GM21825 (cell line): Measurements from ENCODE around the gene PIBF1.
"Not testable (repeated sequence)": the region's sequence is repeated elsewhere in the genome, so short reads cannot be mapped to it uniquely, and the experiment has no call there.

Experiments used
- ATAC-seq: cut with Tn5 transposase; IDR thresholded peaks from one replicate; pipeline ENCODE4 v1.9.1; 2021; ENCODE audit warnings: mild to moderate bottlenecking, moderate library complexity; ENCODE audit not compliant: unreplicated experiment

The PIBF1 gene

GRCh38 chr13:72820156-72820897 is 38.4 kb downstream of the PIBF1 start:
- ATAC-seq, result no peak

- no peak for ATAC-seq
These were observed 39.0 kb downstream of the PIBF1 start for GRCh38 chr13:72820898-72821279.

DNA sequence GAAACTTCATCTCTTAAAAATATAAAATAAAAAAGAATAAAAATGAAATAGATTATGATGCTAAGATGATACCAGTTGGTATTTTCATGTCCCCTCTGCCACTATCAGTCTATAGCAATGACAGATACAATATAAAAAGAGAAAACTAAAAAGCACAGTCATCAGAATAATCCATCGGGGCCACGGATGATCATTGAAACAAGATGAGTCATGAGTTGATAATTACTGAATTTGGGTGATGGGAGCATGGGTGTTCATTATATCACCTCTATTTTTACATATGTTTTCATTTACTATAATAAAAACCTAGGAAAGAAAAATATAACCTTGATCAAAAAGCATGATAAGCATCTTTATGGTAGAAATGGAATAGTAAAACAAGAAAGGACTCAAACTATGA is 41.1 kb downstream of the PIBF1 start:
- ATAC-seq, result no peak

GRCh38 chr13:72823724-72824123 is 41.8 kb downstream of the PIBF1 start:
- ATAC-seq, result no peak

DNA sequence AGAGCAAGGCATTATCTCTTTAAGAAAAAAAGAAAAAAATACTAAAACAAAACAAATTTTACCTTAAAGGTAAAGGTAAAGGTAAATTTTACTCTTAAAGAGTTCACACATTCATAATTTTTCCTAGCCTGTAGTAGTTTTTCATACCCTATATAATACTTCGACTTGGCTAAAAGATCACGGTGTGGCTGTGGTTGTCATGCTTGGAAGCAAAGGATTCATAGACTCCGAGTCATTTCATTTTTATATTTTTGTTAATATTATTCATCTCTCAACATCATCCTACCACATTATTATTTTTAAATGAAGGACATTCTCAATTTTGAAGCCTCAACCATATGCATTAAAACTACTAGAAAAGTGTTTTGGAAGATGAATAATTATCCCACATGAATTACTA is 52.7 kb downstream of the PIBF1 start:
- ATAC-seq, result no peak

GRCh38 chr13:72839831-72840426 is 58.0 kb downstream of the PIBF1 start:
- peak; percentile 91 for ATAC-seq

- no peak for ATAC-seq
These were observed 61.1 kb downstream of the PIBF1 start for GRCh38 chr13:72842991-72843390.

DNA sequence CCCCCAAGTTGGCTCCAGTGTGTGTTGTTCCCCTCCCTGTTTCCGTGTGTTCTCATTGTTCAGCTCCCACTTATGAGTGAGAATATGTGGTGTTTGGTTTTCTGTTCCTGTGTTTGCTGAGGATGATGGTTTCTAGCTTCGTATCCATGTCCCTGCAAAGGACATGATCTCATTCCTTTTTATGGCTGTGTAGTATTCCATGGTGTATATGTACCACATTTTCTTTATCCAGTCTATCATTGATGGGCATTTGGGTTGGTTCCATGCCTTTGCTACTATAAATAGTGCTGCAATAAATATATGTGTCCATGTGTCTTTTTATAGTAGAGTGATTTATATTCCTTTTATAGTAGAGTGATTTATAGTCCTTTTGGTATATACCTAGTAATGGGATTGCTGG is 63.2 kb downstream of the PIBF1 start:
- ATAC-seq, result not testable (repeated sequence)

GRCh38 chr13:72849571-72849970 is 67.6 kb downstream of the PIBF1 start:
- no peak for ATAC-seq

DNA sequence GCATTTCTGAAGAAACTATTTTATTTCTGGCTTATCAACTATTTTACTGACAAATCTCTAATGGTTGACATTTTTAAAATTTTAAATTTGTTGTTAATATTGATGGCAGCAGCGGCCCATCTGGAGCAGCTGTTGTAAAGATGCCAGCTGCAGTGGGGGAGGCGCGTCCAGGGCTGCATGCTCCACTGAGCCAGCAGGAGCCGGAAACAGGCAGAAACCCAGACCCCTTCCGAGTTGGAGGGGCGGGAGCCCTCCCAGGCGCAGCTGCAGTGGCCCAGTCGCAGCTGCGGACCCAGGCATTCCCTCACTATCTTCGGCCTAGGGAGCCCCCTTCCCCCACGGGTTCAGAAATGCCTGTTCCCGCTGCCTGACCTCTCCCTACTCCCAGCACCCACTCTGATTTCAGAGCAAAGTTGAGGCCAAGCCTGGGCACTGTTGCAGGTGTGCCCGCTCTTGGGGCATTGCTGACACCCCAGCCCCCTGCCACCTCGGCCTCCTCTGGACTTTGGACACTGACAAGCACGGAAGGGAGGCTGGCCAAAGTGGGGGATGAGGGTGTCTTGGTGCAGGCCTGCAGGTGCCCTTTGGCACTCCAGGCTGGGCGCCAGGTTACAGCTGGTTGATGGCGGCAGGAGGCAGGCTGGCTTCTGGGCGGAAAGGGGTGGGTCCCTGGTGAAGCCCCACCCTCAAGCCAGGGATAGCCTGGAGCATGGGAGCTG is 69.2 kb downstream of the PIBF1 start:
- ATAC-seq, result no peak

DNA sequence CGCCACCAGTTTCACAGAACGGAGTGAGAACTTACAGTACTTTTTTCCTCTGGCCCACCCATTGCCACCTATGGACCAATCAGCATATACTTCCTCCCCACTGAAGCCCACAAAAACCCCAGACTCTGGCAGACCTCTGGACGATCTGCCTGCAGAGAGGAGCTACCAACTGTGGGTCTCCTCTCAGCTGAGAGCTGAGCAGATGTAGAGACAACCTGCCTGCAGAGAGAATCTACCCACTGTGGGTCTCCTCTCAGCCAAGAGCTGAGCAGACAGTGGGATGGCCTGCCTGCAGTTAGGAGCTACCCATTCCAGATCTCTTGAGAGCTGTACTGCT is 69.7 kb downstream of the PIBF1 start:
- no peak for ATAC-seq

DNA sequence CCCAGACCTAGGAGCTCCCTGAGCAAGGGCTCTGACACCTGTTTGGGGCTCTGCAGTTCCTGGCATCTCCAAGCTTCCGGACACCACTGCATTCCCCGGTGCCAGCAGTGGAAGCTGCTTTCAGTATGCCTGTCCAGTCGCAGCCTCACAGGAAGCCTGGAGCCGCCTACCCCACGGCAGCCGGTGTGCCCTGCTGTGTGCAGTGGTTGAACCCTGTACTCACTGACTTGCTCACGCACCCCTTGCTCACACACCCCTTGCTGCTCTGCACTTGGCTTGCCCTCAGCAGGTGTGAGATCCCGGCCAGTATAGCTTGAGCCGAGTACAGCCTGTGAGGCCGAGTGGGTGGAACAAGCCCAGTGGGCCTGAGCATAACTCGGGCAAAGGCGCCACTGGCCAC is 70.3 kb downstream of the PIBF1 start:
- no peak for ATAC-seq

- no peak for ATAC-seq
These were observed 71.1 kb downstream of the PIBF1 start for GRCh38 chr13:72853000-72853399.

- ATAC-seq, result peak; percentile 88
These were observed 82.4 kb downstream of the PIBF1 start for GRCh38 chr13:72864142-72865011.

DNA sequence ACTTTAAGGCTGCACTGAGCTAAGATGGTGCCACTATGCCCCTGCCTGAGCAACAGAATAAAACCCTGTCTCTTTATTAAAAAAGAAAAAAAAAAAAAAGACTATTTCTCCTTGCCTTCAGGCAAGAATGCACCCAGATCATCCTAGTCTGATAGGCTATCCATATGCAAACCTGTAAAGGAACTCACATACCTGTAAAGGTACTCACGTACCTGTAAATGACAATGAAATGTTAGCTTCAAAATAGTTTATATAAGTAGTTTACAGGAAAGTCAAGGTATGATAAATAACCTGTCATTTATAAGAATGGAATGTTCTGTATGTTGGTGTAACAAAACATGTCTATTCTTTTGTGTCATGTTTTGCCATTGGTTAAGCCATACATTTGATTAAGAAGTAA is 86.3 kb downstream of the PIBF1 start:
- ATAC-seq, result no peak

DNA sequence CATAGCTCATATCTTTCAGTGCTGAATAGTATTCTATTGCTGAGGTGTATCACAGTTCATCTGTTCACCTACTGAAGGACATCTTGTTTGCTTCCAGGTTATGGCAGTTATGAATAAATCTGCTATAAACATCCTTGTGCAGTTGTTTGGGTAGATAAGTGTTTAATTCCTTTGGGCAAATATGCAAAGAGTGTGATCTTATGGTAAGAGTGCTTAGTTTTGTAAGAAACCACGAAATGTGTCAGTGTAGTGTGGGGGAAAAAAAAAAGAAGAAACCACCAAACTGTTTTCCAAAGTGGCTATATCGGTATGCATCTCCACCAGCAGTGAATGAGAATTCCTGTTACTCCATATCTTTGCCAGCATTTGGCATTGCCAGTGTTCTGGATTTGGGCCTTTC is 93.3 kb downstream of the PIBF1 start:
- ATAC-seq, result no peak

- no peak for ATAC-seq
These were observed 102.2 kb downstream of the PIBF1 start for GRCh38 chr13:72884101-72884500.

GRCh38 chr13:72886272-72887067 is 104.5 kb downstream of the PIBF1 start:
- ATAC-seq, result no peak

DNA sequence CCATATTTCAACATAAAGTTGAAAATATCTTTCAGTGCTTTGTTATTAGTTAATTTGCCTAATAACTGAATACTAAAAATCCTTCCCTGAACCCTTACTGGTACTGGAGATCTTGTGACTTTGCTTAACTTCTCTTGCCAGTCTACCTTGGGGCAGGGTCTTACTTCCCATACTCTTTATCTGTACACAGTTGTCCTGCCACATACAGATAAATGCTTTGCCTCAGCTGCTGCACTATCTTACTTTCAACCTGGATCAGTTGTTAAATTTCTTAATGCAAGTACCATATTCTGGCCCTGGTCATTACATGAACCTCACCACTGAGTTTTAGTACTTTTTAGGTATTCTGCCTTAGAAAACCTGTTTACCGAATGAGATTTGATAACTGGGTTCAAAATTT is 107.6 kb downstream of the PIBF1 start:
- no peak for ATAC-seq

- ATAC-seq, result no peak
These were observed 108.6 kb downstream of the PIBF1 start for GRCh38 chr13:72890546-72890945.

DNA sequence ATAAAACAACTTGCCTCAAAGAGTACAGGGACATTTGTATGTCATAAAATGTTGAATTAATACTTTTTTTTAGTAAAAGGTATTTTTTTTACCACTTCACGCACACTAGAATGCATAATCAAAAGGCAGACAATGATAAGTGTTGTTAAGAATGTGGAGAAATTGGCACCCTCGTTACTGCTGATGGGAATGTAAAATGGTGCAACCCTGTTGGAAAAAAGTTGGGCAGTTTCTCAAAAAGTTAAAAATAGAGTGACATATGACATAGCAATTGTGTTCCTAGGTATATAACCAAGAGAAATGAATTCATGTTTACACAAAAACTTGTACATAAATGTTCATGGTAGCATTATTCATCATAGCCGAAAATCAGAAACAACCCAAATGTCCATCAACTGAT is 109.5 kb downstream of the PIBF1 start:
- ATAC-seq, result no peak
